SJSA1 (cell line): ENCODE measurements around the gene PRPSAP1. TPM values are rescaled to one million over a fixed set of nuclear protein-coding genes. Genes with fewer than 3 reads are reported as not detected.

ENCODE experiments used
- DNase-seq, 2 experiments: peaks; one replicate each; pipeline ENCODE4 v3.0.0-alpha.2; 2015 to 2020; ENCODE audit warnings: low spot score in 2 of 2, low read depth in 1 of 2
- H3K27ac ChIP-seq: fragments of 250-450 bp; sonication (Bioruptor Pico); 2 replicates; pipeline ENCODE4 v1.5.1; 2020; ENCODE audit warnings: mild to moderate bottlenecking, moderate library complexity
- H3K27me3 ChIP-seq: fragments of 250-450 bp; sonication (Bioruptor Pico); replicated peaks from 2 replicates; pipeline ENCODE4 v1.5.1; 2020; ENCODE audit warnings: mild to moderate bottlenecking, moderate library complexity
- H3K36me3 ChIP-seq: fragments of 250-450 bp; sonication (Bioruptor Pico); 2 replicates; pipeline ENCODE4 v1.5.1; 2020; ENCODE audit warnings: mild to moderate bottlenecking
- H3K4me1 ChIP-seq: fragments of 250-450 bp; sonication (Bioruptor Pico); replicated peaks from 2 replicates; pipeline ENCODE4 v1.6.1; 2021; ENCODE audit warnings: mild to moderate bottlenecking
- H3K4me3 ChIP-seq: fragments of 250-450 bp; sonication (Bioruptor Pico); 2 replicates; pipeline ENCODE4 v1.5.1; 2020; ENCODE audit warnings: mild to moderate bottlenecking
- H3K9me3 ChIP-seq: fragments of 250-450 bp; sonication (Bioruptor Pico); replicated peaks from 2 replicates; pipeline ENCODE4 v1.5.1; 2020; ENCODE audit warnings: mild to moderate bottlenecking
- total RNA-seq: library from RNA; depleted of rRNA; stranded (reverse); fragments of >200 nt; shearing (Covaris generic); gene quantifications from 2 replicates; pipeline ENCODE4 v1.2.3, GENCODE V29; 2014; rRNA removed

PRPSAP1 gene, protein sequence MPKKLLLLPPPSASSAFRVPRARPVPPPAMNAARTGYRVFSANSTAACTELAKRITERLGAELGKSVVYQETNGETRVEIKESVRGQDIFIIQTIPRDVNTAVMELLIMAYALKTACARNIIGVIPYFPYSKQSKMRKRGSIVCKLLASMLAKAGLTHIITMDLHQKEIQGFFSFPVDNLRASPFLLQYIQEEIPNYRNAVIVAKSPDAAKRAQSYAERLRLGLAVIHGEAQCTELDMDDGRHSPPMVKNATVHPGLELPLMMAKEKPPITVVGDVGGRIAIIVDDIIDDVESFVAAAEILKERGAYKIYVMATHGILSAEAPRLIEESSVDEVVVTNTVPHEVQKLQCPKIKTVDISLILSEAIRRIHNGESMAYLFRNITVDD
- total RNA-seq = 49.4 and 65.4 TPM in 2 replicates

DNA sequence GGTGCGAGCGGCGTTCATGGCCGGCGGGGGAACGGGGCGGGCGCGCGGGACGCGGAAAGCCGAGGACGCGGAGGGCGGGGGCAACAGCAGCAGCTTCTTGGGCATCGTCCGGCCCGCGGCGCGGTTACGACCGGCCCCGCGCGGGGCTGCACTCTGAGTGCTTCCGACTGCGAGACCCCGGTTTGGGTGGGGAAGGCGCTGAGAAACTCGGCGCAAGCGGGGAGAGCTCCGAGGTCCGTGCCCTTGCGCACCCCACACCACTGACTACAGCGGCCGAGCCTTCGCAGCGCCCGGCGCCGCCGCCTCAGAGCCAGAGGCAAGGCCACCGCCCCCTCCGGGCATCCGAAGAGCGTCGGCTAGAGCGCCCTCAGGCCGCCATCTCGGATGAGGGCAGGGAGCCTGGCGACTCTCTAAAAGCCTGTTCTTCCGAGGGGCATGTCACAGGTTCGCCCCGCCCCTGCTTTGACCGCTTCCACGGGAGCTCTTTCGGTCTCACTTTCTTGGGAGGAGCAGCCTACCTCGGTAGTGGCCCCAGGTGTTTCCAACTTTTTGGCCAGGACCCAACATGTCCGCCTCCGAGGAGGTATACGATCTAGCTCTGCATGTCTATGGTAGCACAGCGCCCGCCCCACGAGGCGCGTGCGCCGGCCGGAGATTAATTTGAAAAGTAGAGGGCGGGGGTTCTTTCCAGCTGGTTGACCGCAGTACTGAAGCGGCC, at the start of gene PRPSAP1:
TSS of gene PRPSAP1 (minus strand) at position 318 of the 718 bp plus-strand sequence. CDS start at position 105, 213 bp downstream.
- H3K27me3 ChIP-seq = no peaks in the 10 kb centered on the region
- peak within 1 kb of the TSS; percentile 72 for H3K4me3 ChIP-seq
- H3K4me1 ChIP-seq = peaks cover 19% of the 10 kb centered on the region
- H3K36me3 ChIP-seq = peaks cover 9% of the 10 kb centered on the region
- peak; percentile 93 to 100 for DNase-seq
- H3K27ac ChIP-seq = peak within 1 kb of the TSS; percentile 96
- H3K9me3 ChIP-seq = 0 out of 2 replicates have a peak, but pooled peaks cover 4% of the 10 kb centered on the region

DNA sequence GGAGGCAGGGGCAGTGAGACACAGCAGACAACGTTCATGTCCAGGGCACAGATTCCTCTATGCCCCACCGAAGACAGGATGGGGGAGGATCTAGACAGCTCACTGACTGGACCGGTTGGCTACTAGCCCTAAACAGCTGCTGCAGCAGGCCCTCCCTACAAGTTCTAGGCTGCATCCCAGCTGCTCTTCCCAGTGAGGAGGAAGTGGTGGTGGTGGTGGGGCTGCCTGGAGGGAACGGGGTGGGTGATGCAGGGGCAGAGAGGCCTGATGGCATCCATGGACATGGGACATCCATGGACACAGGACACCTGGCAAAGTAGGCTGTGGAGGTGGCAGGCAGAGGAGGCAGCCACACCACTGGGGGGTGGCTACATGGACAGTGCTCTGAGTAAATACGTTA, 49.0 kb upstream of the PRPSAP1 start:
- H3K27me3 ChIP-seq = no peaks in the 10 kb centered on the region
- H3K27ac ChIP-seq = no peak overlapping the region
- peaks cover 82% of the 10 kb centered on the region for H3K36me3 ChIP-seq
- H3K9me3 ChIP-seq = no peaks in the 10 kb centered on the region
- 0 out of 2 replicates have a peak, but pooled peaks cover 2% of the 10 kb centered on the region for H3K4me1 ChIP-seq
- no peak for DNase-seq
- no peak overlapping the region for H3K4me3 ChIP-seq

DNA sequence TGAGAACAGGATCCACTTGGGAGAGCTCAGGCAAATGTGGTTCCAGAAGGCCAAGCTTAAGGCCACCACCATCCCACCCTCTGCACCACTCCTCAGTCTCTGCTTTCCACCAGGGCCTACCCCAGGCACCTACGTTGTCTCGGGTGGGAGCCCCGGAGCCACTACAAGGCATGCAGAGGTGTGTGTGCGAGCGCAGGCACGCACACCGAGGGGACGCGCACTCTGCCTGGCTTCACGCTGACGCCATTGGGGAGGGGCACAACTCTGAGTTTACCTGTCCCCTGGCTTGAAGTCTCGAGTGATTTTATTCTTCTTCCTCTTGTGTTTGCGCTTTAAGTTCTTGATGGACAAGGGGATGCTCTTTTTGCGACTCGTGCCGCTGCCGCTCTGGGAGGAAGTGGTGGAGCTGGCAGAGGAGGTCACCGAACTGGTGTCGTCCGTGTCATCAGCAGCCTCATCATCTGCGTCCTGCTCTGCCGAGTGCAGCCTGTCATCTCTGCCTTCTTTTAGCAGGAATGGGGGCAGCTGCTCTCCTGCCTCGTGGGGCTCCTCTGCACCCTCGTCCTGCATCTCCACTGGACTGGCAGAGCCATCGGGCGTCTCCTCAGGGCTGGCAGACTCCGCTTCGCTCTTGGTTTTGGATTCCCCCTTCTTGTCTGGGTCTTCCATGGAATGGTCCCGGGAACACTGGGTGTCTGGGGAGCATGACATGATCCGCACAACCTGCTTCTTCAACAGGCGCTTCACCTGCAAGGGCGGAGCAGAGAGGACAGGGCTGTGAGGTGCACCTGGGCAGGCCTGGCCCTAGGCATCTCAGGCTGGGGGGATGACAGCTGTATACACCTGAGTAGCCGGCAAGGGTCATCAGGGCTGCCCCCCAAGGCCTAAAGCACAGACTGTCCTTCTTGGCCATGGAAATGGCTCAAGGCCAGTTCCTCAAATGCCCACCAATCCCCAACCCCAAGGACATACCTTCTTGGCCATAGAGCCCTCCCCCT, 45.8 kb upstream of the PRPSAP1 start:
- Histone ChIP-seq H3K4me3 (no peak overlapping the region), H3K9me3 (no peaks in the 10 kb centered on the region), H3K27ac (no peak overlapping the region), H3K27me3 (no peaks in the 10 kb centered on the region), H3K36me3 (peaks cover 94% of the 10 kb centered on the region), H3K4me1 (0 out of 2 replicates have a peak, but pooled peaks cover 3% of the 10 kb centered on the region)
- DNase-seq = no peak

DNA sequence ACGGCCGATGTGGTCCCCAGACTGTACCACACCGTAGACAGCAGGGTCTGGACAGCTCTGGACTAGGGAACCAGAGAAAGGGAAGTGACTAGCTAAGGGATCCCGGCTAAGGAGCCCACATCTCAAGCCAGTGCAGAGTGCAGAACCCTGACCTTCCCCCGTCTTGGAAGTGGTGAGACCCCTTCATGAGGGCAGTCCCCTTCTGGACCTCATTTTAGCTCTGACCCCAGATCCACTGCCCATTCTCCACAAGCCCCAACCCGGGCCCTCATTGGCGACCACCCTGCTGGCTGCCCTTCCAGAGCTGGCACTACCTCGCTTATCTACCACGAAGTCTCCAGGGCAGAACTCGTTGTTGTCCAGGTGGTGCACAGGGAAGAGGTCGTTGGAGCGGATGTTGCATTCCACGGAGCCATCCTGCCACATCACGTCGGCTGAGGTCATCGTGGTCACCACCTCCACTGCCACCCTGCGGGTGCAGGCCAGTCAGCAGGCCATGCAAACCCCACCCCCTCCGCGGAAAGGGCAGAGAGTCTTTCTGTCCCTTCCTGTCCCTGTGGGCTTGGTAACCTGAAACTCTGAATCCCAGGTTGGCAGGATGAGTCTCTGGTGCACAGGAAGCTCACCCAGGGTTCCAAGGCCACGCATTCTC, 44.9 kb upstream of the PRPSAP1 start:
- Histone ChIP-seq H3K4me1 (0 out of 2 replicates have a peak, but pooled peaks cover 3% of the 10 kb centered on the region), H3K9me3 (no peaks in the 10 kb centered on the region), H3K27ac (no peak overlapping the region), H3K4me3 (no peak overlapping the region), H3K36me3 (peaks cover 95% of the 10 kb centered on the region), H3K27me3 (no peaks in the 10 kb centered on the region)
- no peak for DNase-seq

DNA sequence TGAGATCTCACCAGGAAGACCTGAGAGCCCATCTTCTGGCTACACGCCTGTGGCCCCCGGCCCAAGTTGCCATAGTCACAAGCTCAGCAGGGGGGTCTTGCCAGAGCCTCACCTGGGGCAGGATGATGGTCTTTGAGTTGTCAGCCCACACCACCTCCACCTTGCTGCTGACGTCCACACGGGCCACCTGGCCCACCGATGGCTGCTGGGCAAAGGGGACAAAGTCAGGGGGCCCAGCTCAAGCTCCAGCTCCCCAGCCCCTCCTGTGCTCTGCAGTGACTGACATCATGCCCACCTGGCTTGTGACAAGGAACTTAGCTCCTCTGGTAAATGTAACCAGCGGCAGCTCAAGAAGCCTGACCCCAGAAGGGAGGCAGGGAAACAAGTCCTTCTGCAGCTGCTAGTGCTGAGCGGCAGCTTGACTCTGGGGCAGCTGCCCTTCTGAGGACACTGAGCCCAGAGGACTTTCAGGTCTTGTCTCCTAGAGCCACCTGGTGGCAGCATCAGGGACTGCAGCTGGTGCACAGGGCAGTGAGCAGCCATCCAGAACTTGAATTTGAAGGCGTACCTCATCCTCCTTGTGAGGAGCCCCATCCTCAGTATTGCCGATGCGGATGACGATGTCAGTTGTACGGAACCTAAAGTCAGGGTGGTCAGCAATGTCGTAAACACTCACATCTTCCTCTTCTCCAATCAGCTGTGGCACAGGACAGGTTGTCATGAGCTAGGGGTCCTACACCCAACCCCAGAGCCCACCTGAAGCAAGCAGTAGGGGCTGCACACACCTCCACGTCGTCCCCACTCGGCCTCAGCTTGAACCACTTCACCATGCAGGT, 44.2 kb upstream of the PRPSAP1 start:
- Histone ChIP-seq H3K27me3 (no peaks in the 10 kb centered on the region), H3K36me3 (peaks cover 95% of the 10 kb centered on the region), H3K9me3 (no peaks in the 10 kb centered on the region), H3K4me3 (no peak overlapping the region), H3K4me1 (0 out of 2 replicates have a peak, but pooled peaks cover 3% of the 10 kb centered on the region), H3K27ac (no peak overlapping the region)
- peak; percentile 76 to 95 for DNase-seq

DNA sequence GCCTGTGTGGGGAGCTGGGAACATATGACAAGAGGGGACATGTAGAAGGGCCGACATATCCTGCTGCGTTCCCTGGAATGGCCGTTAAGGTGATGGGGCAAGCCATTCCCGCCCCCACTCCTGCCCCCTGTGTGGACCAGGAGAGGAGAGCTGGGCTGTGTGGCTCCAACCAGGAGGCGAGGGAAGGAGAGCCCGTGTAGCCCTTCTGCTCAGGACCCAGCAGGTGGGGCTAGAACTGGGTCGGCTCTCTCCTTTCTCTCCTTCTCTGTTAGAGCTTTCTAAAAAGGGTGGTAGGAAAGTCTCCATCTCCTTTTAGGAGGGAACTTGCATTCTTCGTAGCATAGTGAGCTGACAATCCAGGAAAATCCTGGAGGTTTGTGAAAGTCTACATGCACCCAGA, 43.5 kb upstream of the PRPSAP1 start:
- 0 out of 2 replicates have a peak, but pooled peaks cover 3% of the 10 kb centered on the region for H3K4me1 ChIP-seq
- H3K9me3 ChIP-seq = no peaks in the 10 kb centered on the region
- no peak overlapping the region for H3K27ac ChIP-seq
- no peak for DNase-seq
- no peaks in the 10 kb centered on the region for H3K27me3 ChIP-seq
- no peak overlapping the region for H3K4me3 ChIP-seq
- peaks cover 91% of the 10 kb centered on the region for H3K36me3 ChIP-seq

DNA sequence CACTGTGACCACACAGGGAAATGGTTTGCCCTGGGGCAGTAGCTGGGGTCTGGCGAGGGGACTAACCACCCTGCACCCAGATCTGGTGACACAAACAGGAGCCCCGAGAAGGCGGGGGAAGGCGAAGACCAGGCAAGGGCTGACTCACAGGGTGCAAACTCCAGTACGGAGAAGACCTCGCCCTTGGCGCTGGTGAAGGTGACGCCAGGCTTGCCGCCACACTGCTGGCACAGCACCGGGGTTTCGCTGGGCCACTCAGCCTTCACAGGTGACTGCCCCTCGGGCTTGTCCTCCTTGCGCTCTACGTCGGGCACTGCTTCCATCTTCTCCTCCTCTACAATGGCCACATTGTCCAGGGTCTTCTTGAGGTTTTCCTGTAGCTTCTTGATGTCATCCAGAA, 42.3 kb upstream of the PRPSAP1 start:
- H3K27me3 ChIP-seq = no peaks in the 10 kb centered on the region

DNA sequence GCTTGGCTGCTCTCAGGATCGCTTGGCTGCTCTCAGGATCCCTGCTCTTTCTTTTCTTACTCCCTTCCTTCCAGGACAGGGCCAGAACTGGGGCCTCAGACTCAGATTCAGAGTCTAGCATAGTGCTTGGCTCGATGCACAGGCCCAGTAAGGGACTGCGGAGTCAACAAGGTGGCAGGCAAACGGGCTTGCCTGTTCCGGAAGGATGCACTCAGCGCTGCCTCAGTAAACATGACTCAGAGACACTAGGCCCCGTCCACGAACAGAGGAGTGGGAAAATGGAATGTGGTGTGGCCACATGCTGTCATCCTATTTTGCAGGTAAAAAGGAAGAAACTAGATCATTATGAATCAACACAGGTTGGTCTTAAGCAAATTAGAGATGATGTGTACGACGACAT, 40.5 kb upstream of the PRPSAP1 start:
- DNase-seq = no peak
- Histone ChIP-seq H3K4me3 (no peak overlapping the region), H3K27me3 (no peaks in the 10 kb centered on the region), H3K27ac (no peak overlapping the region), H3K9me3 (no peaks in the 10 kb centered on the region), H3K36me3 (peaks cover 86% of the 10 kb centered on the region), H3K4me1 (peaks cover 22% of the 10 kb centered on the region)

More for the DNA sequence above, 42.3 kb upstream of the PRPSAP1 start:
- H3K36me3 ChIP-seq = peaks cover 91% of the 10 kb centered on the region
- H3K4me3 ChIP-seq = no peak overlapping the region
- H3K4me1 ChIP-seq = peaks cover 7% of the 10 kb centered on the region; the same call in 1 of the 2 replicates
- no peak overlapping the region for H3K27ac ChIP-seq
- no peaks in the 10 kb centered on the region for H3K9me3 ChIP-seq
- DNase-seq = no peak

DNA sequence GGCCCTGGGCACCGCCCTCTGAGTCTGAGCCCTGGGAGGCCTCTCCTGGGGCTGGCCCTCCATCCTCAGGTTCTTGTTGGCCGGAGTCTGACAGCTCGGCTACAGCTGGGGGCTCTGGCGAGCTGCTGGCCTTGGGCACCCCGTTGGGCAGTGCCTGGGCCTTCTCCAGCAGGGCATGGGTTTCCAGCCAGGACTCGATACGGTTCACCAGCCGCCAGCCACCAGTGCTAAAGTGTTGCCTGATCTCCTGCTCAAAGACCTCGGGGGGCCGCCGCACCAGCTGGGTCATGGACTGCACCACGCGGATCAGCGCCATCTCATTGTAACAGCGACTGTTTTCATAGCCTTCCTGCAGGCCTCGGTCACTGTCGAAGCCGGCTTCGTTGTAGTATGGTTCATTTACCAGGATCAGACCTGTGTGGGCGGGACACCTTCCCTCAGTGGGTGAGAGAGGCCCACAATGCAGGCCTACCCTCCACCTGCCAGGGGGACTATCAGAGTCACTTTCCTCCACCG, 37.5 kb upstream of the PRPSAP1 start:
- Histone ChIP-seq H3K27ac (no peak overlapping the region), H3K4me3 (no peak overlapping the region), H3K27me3 (no peaks in the 10 kb centered on the region), H3K36me3 (peaks cover 85% of the 10 kb centered on the region), H3K4me1 (peaks cover 46% of the 10 kb centered on the region), H3K9me3 (no peaks in the 10 kb centered on the region)
- no peak for DNase-seq

DNA sequence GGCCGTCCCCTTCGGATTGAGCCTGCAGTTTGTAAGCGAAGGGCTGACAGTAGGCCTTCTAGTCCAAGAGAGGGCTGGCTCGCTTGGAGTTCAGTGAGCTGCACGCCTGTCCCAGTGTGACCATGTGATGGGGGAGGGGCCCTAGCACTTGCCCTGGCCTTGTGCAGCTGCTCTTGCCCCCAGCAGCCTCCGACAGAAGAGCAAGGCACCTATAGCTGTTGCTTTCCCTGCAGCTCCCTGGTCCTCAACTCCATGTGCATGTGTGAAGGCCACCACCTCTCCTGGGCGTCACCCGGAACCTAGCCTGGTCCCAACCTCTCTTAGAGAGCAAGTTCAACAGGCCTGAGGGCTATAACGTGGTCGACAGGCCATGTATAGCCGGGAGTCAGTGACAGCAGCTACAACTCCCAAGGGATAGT, 36.3 kb upstream of the PRPSAP1 start:
- no peaks in the 10 kb centered on the region for H3K9me3 ChIP-seq
- H3K4me1 ChIP-seq = peaks cover 58% of the 10 kb centered on the region
- DNase-seq = no peak
- H3K4me3 ChIP-seq = no peak overlapping the region
- H3K36me3 ChIP-seq = peaks cover 85% of the 10 kb centered on the region
- no peak overlapping the region for H3K27ac ChIP-seq
- no peaks in the 10 kb centered on the region for H3K27me3 ChIP-seq

DNA sequence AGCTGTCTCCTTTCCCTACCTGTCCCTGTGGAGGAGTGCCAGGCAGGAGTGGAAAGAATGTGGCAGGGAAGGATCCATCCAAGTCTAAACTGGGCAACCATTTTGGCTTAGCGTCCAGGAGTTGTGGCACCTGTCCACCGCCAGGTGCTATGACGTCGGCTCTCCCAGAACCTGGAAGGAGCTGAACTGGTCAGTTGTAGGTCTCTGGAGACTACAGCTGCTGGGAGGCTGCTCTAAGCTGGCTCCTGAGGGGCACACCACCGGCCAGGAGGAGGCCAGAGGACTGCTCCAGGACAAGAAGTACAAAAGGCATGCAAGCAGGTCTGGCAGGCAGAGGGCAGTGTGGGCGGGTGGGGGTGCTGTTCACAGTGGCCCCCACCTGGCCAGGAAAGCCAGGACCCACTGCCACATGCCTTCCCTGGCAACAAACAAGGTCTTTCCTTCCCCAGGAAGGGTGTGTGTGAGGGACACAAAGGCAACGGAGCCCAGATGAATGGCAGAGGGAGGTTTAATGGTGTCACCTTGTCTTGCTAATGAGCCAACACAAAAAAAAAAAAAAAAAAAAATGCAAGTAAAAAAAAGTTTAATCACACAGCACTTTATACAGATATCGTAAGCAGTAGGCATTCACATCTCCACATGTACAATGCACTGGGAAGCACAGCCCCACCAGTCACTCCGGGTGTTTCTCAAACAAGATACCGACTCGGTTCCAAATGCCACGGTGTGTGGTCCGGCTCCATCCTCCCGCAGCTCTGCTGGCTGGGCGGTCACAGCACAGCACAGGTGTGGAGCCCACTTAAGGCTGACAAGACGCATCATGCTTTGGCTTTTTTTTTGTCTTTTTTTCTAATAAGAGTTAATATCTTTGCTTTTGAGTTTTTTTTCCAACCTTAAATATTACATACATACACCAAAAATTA, 35.5 kb upstream of the PRPSAP1 start:
- peak in 1 of 2 experiments; percentile 46 for DNase-seq
- Histone ChIP-seq H3K36me3 (peaks cover 87% of the 10 kb centered on the region), H3K27ac (no peak overlapping the region), H3K4me3 (no peak overlapping the region), H3K9me3 (peaks cover 3% of the 10 kb centered on the region; the same call in 1 of the 2 replicates), H3K4me1 (peaks cover 66% of the 10 kb centered on the region), H3K27me3 (no peaks in the 10 kb centered on the region)
